DMS153 (cell line): Measurements from ENCODE around the gene NABP2.

Experiments used
- DNase-seq: peaks from one replicate; lab custom pipeline; 2025; lab: John Stamatoyannopoulos, UW

Gene NABP2

DNA sequence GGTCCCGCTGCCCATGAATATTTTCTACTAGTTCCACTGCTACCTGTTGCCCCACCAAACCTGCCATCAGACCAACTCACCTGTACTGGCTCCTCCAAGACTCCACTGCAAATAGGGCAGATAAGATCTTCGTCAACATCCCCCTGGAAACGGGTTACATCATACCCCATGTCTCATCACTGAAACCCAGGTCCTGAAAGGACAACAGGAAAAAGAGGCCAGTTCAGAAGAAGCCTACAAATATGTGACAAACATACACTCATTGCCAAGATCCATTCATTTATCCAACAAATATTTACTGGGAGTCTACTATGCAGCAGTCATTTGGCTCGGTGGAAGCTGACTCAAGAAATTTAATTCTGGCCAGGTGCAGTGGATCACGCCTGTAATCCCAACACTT lies 10.3 kb upstream of the NABP2 start:
- no peak for DNase-seq

GRCh38 chr12:56216461-56216860 lies 7.7 kb upstream of the NABP2 start:
- no peak for DNase-seq

DNA sequence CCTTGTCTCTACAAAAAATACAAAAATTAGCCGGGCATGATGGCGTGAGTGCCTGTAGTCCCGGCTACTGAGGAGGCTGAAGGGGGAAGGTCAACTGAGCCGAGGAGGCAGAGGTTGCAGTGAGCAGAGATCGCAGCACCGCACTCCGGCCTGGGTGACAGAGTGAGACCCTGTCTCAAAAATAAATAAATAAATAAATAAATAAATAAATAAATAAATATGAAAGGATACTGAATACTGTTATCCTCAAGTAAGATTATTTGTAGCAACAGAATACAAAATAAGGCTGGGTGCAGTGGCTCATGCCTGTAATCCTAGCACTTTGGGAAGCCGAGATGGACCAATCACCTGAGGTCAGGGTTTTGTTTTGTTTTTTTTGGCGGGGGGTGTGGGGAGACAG lies 4.3 kb upstream of the NABP2 start:
- DNase-seq = no peak

- DNase-seq = no peak
Observed at GRCh38 chr12:56220611-56221231, 3.4 kb upstream of the NABP2 start.

DNA sequence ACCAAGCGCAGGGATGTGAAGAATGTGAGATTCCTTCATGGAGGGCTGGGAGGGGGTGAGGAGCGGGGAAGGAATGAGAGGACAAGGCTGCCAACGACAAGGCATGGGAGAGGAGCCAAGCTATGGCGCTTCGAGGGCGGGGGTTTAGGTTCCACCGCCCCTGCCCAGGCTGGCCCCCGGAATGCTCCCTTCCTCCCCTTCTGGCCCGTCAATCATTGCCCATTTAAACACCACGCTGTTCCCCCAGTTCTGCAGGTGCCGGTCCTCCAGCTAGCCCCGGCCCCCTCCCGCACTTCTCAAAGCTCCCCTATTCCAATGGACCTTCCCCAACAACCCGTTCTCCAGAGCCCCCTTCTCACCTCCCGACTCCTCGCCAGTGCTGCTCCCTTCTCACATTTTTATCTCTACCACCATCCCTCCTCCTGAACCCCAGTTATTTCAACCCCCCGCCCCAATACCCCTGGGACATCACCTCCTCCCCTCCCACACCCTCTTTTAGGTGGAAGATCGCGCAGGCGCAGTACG lies 2.8 kb upstream of the NABP2 start:
- no peak for DNase-seq

DNA sequence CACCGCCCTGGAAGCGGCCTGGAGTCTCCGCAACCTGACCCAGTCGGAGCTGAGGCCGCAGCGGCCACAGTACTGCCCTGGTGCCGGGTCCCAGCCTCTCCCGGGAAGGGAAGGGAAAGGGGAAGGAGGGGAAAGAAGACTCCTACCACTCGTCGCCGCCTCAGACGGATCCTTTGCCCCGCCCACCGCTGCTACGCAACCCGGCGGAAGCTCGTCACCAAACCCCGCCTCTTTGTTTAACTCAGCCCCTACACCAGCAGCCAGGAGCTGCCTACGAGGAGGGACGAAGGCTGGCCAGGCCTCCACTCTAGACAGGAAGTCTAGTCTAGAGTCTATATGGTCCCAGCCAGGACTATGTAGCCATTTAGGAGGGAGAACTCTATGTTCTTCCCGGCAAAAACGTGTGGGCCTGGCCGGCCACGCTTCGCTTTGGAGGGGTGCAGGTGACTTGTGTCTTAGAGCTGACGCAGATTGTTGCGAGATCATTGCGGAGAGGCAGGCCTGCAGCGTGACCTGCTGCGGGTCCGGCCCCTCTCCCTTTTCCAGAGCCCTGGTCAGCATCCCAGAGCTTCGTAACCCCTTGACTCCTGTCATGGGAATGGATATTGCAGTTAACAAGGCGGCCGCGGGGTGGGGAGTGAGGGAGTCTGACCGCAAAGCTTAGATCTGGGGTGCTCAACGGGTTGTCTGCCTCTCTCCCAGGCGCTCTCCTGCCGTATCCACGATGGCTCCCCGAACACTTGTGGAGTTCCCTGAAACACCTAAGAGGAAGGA lies 2.2 kb upstream of the NABP2 start, which contains the start of gene RNF41:
Gene RNF41 (minus strand): TSS at position 166 of the 774 bp plus-strand sequence. CDS start 7,875 bp downstream, outside the sequence.
- peak; percentile 93 for DNase-seq

DNA sequence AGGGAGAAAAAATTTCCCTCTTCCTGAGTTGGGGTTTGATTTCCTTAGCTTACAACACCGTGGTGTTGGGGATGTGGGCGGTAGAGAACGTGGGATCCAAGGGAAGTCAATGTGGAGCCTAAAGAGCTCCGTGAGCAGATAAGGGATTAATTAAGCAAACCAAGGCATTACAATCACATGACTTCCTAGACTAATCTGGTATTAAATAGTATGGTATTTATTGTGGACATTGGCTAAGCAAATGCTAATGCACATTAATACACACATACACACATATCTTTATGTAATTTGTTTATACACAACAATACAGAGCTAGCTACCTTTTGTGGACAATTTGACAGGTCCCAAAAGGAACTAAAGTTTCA lies 1.6 kb upstream of the NABP2 start:
- DNase-seq = peak; percentile 26

- no peak for DNase-seq
Observed at GRCh38 chr12:56223571-56224101, 506 bp upstream of the NABP2 start.

GRCh38 chr12:56224954-56225353 lies 812 bp downstream of the NABP2 start:
- no peak for DNase-seq

GRCh38 chr12:56229082-56229481 lies 4.9 kb downstream of the NABP2 start:
- DNase-seq = no peak

- no peak for DNase-seq
Observed at GRCh38 chr12:56229916-56230431, 5.8 kb downstream of the NABP2 start, which contains the start of gene SLC39A5. SLC39A5 (plus strand) TSS chr12:56230051; CDS start chr12:56231275, 1,224 bp downstream.

- DNase-seq = no peak
Observed at GRCh38 chr12:56230432-56231183, 6.5 kb downstream of the NABP2 start.

- DNase-seq = no peak
Observed at GRCh38 chr12:56231184-56231582, 7.0 kb downstream of the NABP2 start.

GRCh38 chr12:56234746-56235436 lies 10.7 kb downstream of the NABP2 start:
- DNase-seq = no peak

DNA sequence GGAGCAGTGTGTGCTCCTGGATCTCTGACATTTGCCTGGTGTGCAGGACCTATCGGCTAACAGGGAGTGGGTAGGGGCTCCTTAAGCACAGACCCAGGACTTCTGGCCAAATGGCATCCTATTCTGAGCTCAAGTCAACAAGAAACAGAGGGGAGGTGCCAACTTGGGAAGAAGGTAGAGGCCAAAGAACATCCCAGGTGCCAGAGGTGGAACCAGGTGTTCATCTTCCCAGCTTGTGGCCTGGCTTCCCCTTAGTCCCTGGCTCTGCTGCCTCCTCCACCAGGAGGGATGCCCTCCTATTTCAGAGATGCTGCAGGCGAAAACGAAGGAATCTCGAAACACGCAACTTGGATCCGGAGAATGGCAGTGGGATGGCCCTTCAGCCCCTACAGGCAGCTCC lies 11.9 kb downstream of the NABP2 start:
- DNase-seq = no peak

DNA sequence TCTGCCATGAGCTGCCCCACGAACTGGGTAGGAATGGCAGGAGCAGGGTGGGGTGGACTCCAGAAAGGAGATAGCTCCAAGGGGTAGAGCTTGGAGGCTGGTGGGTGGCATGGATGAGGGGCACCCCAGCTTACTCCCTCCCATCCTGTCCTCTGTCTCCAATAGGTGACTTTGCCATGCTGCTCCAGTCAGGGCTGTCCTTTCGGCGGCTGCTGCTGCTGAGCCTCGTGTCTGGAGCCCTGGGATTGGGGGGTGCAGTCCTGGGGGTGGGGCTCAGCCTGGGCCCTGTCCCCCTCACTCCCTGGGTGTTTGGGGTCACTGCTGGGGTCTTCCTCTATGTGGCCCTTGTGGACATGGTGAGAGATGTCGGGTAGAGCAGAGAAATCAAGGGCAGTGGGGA lies 12.8 kb downstream of the NABP2 start:
- no peak for DNase-seq

DNA sequence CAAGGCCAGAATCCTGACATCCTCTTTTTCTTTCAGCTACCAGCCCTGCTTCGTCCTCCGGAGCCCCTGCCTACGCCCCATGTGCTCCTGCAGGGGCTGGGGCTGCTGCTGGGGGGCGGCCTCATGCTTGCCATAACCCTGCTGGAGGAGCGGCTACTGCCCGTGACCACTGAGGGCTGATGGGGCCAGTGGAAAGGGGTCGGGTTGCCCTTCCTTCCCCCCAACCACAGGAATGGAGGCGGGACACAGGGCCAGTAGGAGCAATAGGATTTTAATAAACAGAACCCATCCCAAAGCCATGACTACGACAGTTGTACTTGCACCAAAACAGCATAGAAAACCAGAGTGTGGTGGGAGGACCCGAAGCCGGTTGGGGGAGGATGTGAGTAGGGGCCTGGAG lies 13.4 kb downstream of the NABP2 start:
- no peak for DNase-seq

GRCh38 chr12:56241424-56242303 lies 17.5 kb downstream of the NABP2 start:
- DNase-seq = no peak

DNA sequence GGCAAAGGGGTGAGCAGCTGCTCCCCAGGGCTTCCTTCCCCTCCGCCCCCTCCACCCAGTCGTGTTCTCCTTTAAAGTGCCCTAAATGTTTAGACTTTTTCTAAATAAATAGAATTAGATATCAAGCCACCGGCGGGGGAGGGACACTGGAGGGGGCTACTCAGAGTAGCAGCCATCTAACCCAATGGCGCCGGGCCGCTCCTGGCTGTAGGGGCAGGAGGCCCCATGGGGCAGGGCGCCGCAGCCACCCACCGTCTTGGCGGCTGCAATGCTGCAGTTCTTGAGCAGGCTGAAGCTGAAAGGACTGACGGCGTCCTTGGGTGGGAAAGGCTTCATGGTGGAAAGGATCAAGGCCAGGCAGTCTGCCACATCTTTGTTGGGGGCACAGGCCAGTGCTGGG lies 18.8 kb downstream of the NABP2 start:
- DNase-seq = no peak

DNA sequence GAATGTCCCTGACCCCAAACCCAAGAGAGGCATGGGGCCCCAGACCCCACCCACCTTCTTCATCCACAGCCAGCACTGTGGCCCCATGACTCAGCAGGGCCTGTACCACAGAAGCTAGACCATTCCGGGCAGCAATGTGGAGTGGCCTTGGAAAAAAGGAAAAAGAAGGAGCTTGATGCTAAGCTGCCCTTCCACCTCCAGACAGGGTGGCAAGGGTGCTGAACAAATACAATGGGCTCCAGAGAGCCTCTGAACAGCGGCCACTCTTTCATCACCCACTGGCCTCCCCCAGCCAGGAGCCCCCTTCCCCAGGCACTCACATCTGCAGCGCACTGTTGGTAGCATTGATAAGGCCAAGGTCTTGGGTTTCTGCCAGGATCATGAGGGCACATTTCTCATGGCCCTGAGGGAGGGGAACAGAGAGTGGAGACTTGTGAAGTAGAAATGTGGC lies 19.6 kb downstream of the NABP2 start:
- DNase-seq = no peak
